ENCODE results near the gene PSIP1. TPM values are rescaled to one million over a fixed set of nuclear protein-coding genes. Genes with fewer than 3 reads are reported as not detected.
A peak's percentile ranks its signal among the peaks of the same experiment; 100 is the strongest.

PSIP1 gene
- total RNA-seq, 3 donors from 2014 or later (not counting 1 experiment from before 2014, with no cell fraction given) = 50.3 to 83.1 (median 72.6) TPM

- TF ChIP-seq, protein P1, sequence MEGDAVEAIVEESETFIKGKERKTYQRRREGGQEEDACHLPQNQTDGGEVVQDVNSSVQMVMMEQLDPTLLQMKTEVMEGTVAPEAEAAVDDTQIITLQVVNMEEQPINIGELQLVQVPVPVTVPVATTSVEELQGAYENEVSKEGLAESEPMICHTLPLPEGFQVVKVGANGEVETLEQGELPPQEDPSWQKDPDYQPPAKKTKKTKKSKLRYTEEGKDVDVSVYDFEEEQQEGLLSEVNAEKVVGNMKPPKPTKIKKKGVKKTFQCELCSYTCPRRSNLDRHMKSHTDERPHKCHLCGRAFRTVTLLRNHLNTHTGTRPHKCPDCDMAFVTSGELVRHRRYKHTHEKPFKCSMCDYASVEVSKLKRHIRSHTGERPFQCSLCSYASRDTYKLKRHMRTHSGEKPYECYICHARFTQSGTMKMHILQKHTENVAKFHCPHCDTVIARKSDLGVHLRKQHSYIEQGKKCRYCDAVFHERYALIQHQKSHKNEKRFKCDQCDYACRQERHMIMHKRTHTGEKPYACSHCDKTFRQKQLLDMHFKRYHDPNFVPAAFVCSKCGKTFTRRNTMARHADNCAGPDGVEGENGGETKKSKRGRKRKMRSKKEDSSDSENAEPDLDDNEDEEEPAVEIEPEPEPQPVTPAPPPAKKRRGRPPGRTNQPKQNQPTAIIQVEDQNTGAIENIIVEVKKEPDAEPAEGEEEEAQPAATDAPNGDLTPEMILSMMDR (IDR thresholded peaks at IDR 0.05) = no peak
- peak overlapping the region in 1 of 2 donors; percentile 15 for H3K27ac Mint-ChIP-seq
- Histone ChIP-seq H3K27me3 (ENCODE audit: control insufficient read depth, insufficient read depth, low read length) (no peaks in the 10 kb centered on the region), H3K4me3 (ENCODE audit: low read length) (no peak overlapping the region), H3K27ac (ENCODE audit: low read length) (no peak overlapping the region), H3K4me1 (ENCODE audit: control insufficient read depth, insufficient read depth, low read length) (no peaks in the 10 kb centered on the region), H3K9me3 (ENCODE audit: control insufficient read depth, insufficient read depth, low read length) (no peaks in the 10 kb centered on the region), H3K36me3 (ENCODE audit: control insufficient read depth, insufficient read depth, low read length) (peaks cover 37% of the 10 kb centered on the region)
- ATAC-seq (no peak), DNase-seq (no peak)
- no peaks in the 10 kb centered on the region for H3K36me3 Mint-ChIP-seq
- H3K27me3 Mint-ChIP-seq (ENCODE audit: low read depth in 2 of 2) = no peaks in the 10 kb centered on the region
- H3K4me1 Mint-ChIP-seq = peaks cover 0 to 23% of the 10 kb centered on the region in 2 donors
- H3K9me3 Mint-ChIP-seq = no peaks in the 10 kb centered on the region
- 80% methylated on average over 1 of the region's 6 CpGs for WGBS (ENCODE audit: insufficient coverage)
- intact Hi-C loops (cut with micrococcal nuclease) = loop anchor here (5.0 kb wide), 1 partner anchor 208 kb away; no protein-coding TSS in a partner anchor
- H3K4me3 Mint-ChIP-seq = no peak overlapping the region
Measured at GRCh38 chr9:15484802-15485201, 26.0 kb downstream of the PSIP1 start.

DNA sequence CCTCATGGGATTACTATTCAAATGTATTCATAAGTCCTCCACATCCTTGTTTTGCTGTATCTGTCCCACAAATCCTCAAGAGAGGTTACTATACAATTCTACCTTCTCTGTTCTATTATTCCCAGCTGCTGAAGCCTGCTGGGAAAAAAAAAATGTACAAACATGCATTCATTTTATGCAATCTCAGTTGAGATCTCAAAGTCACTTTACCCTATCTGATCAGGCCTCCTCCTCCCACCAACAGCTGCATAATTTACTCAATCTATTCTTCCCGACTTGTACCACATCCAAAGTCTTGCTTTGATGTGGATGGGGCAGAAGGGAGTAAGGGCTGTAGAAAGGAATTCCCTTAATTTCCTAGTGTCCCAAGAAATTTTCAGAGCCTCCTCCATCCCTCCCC, 28.6 kb downstream of the PSIP1 start:
- H3K9me3 ChIP-seq (ENCODE audit: control insufficient read depth, insufficient read depth, low read length) = no peaks in the 10 kb centered on the region
- DNase-seq = no peak
- H3K4me3 Mint-ChIP-seq = no peak overlapping the region
- intact Hi-C loops (cut with micrococcal nuclease) = no loop called here
- H3K4me1 ChIP-seq (ENCODE audit: control insufficient read depth, insufficient read depth, low read length) = no peaks in the 10 kb centered on the region
- TF ChIP-seq, protein P1 (IDR thresholded peaks at IDR 0.05) = no peak
- no peak for ATAC-seq
- H3K4me3 ChIP-seq (ENCODE audit: low read length) = no peak overlapping the region
- no CpG with 5 or more reads among the region's 1 CpG for WGBS (ENCODE audit: insufficient coverage)
- H3K27me3 Mint-ChIP-seq (ENCODE audit: low read depth in 2 of 2) = no peaks in the 10 kb centered on the region
- H3K36me3 ChIP-seq (ENCODE audit: control insufficient read depth, insufficient read depth, low read length) = peaks cover 41% of the 10 kb centered on the region
- peak overlapping the region; percentile 11 to 17 for H3K27ac Mint-ChIP-seq
- H3K27ac ChIP-seq (ENCODE audit: low read length) = no peak overlapping the region
- H3K36me3 Mint-ChIP-seq = no peaks in the 10 kb centered on the region
- no peaks in the 10 kb centered on the region for H3K27me3 ChIP-seq (ENCODE audit: control insufficient read depth, insufficient read depth, low read length)
- H3K9me3 Mint-ChIP-seq = no peaks in the 10 kb centered on the region
- H3K4me1 Mint-ChIP-seq = peaks cover 0 to 23% of the 10 kb centered on the region in 2 donors

DNA sequence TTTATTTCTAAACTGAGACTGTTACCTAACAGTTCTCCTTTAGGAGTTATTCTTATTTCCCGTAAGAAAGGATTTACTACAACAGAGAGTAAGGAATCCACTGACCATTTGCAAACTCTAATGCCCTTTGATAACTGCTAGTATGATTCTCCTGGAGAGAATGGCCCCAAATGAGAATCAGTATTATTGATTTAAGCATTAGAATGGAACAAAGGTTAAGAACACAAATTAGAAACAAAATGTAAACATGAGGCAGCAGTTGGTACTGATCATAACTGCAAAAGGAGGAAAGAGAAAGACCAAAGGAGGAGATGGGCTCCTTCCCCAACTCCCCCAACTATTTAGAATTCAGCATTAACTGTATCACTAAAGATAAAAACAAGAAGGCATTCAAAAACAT, 30.7 kb downstream of the PSIP1 start:
- H3K27me3 ChIP-seq (ENCODE audit: control insufficient read depth, insufficient read depth, low read length) = no peaks in the 10 kb centered on the region
- no peak overlapping the region for H3K4me3 ChIP-seq (ENCODE audit: low read length)
- ATAC-seq = no peak
- no peak for DNase-seq
- Mint-ChIP-seq H3K4me3 (no peak overlapping the region), H3K4me1 (peaks cover 0 to 23% of the 10 kb centered on the region in 2 donors), H3K27me3 (ENCODE audit: low read depth in 2 of 2) (no peaks in the 10 kb centered on the region), H3K9me3 (no peaks in the 10 kb centered on the region), H3K27ac (peak overlapping the region in 1 of 2 donors; percentile 5), H3K36me3 (no peaks in the 10 kb centered on the region)
- H3K4me1 ChIP-seq (ENCODE audit: control insufficient read depth, insufficient read depth, low read length) = no peaks in the 10 kb centered on the region
- intact Hi-C loops (cut with micrococcal nuclease) = no loop called here
- no CpG with 5 or more reads among the region's 1 CpG for WGBS (ENCODE audit: insufficient coverage)
- no peak overlapping the region for H3K27ac ChIP-seq (ENCODE audit: low read length)
- H3K9me3 ChIP-seq (ENCODE audit: control insufficient read depth, insufficient read depth, low read length) = no peaks in the 10 kb centered on the region
- peaks cover 36% of the 10 kb centered on the region for H3K36me3 ChIP-seq (ENCODE audit: control insufficient read depth, insufficient read depth, low read length)
- TF ChIP-seq, protein P1 (IDR thresholded peaks at IDR 0.05) = no peak

- no peaks in the 10 kb centered on the region for H3K9me3 ChIP-seq (ENCODE audit: control insufficient read depth, insufficient read depth, low read length)
- no peak overlapping the region for H3K4me3 ChIP-seq (ENCODE audit: low read length)
- Mint-ChIP-seq H3K27me3 (ENCODE audit: low read depth in 2 of 2) (no peaks in the 10 kb centered on the region), H3K27ac (peak overlapping the region in 1 of 2 donors; percentile 51), H3K4me1 (peaks cover 0 to 5% of the 10 kb centered on the region in 2 donors), H3K9me3 (no peaks in the 10 kb centered on the region), H3K36me3 (no peaks in the 10 kb centered on the region), H3K4me3 (no peak overlapping the region)
- WGBS (ENCODE audit: insufficient coverage) = 92% methylated on average over 8 of the region's 8 CpGs
- TF ChIP-seq, protein P1 (IDR thresholded peaks at IDR 0.05) = no peak
- ATAC-seq (no peak), DNase-seq (no peak)
- no peaks in the 10 kb centered on the region for H3K4me1 ChIP-seq (ENCODE audit: control insufficient read depth, insufficient read depth, low read length)
- intact Hi-C loops (cut with micrococcal nuclease) = loop anchor here (5.0 to 10.0 kb wide), 2 partner anchors 59 to 131 kb away; no protein-coding TSS in a partner anchor
- H3K27me3 ChIP-seq (ENCODE audit: control insufficient read depth, insufficient read depth, low read length) = no peaks in the 10 kb centered on the region
- H3K36me3 ChIP-seq (ENCODE audit: control insufficient read depth, insufficient read depth, low read length) = peaks cover 52% of the 10 kb centered on the region
- H3K27ac ChIP-seq (ENCODE audit: low read length) = no peak overlapping the region
Measured at GRCh38 chr9:15475923-15476536, 34.7 kb downstream of the PSIP1 start.

Data from natural killer cell (primary cell).